ENCODE measurements around the gene AOC1.
"Not testable (repeated sequence)": the region's sequence is repeated elsewhere in the genome, so short reads cannot be mapped to it uniquely, and the experiment has no call there.

Gene AOC1

DNA sequence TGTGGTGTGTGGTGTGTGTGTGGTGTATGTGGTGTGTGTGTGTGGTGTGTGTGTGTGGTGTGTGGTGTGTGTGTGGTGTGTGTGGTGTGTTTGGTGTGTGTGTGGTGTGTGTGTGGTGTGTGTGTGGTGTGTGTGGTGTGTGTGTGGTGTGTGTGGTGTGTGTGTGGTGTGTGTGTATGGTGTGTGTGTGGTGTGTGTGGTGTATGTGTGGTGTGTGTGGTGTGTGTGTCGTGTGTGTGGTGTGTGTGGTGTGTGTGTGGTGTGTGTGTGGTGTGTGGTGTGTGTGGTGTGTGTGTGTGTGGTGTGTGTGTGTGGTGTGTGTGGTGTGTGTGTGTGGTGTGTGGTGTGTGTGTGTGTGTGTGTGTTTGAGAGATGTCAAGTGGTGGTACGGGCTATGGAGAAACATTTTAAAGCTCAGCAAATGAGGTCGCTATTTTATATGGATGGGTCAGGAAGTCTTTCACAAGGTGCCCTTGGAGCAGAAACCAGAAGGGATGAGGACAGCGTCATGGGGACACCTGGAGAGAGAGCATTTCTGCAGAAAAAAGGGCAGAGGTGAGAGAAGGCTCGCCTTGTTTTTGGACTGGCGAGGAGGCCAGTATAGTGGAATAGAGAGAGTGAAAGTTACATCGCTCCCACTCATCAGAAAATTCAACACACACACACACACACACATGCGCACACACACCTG lies 58.1 kb downstream of the AOC1 start:
- H3K4me3 ChIP-seq (ENCODE audit: low read length); H3K36me3 ChIP-seq (ENCODE audit: control insufficient read depth, insufficient read depth, low read length); H3K4me1 ChIP-seq (ENCODE audit: control insufficient read depth, insufficient read depth, low read length); H3K27ac ChIP-seq (ENCODE audit: low read length); H3K9me3 ChIP-seq (ENCODE audit: control insufficient read depth, insufficient read depth, low read length); DNase-seq (ENCODE audit: low read depth, low spot score); H3K27me3 ChIP-seq (ENCODE audit: control insufficient read depth, insufficient read depth, low read length): not testable (repeated sequence)
- WGBS (ENCODE audit: insufficient coverage, insufficient read length): no CpG with 5 or more reads among the region's 8 CpGs

DNA sequence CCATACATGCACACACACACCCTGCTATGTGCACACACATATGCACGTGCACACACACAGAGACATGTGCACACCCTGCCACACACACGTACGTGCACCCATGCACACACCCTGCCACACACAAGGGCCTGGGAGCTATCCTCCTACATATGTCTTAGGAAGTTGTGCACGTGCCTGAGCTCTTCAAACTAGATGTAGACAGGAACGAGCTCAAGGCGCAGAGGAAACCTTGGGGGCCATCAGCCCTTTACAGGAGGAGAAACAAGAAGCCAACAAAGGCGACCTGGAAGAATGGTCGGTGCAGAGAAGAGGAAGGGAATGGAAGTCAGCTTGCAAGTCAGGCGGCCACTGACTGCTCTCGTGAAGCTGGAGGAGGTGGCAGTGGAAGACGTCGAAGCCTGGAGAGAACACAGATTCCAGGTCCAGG lies 58.7 kb downstream of the AOC1 start:
- Histone ChIP-seq H3K36me3 (ENCODE audit: control insufficient read depth, insufficient read depth, low read length) (no peaks in the 10 kb centered on the region), H3K9me3 (ENCODE audit: control insufficient read depth, insufficient read depth, low read length) (no peaks in the 10 kb centered on the region), H3K27ac (ENCODE audit: low read length) (no peak overlapping the region), H3K4me1 (ENCODE audit: control insufficient read depth, insufficient read depth, low read length) (peaks cover 2% of the 10 kb centered on the region; the same call in 1 of the 2 replicates), H3K27me3 (ENCODE audit: control insufficient read depth, insufficient read depth, low read length) (no peaks in the 10 kb centered on the region), H3K4me3 (ENCODE audit: low read length) (no peak overlapping the region)
- no peak for DNase-seq (ENCODE audit: low read depth, low spot score)
- no CpG with 5 or more reads among the region's 12 CpGs for WGBS (ENCODE audit: insufficient coverage, insufficient read length)
